PC-3 (cell line): ENCODE results near the gene GLS. TPM values are rescaled to one million over a fixed set of nuclear protein-coding genes. Genes with fewer than 3 reads are reported as not detected.
"Not testable (repeated sequence)": the region's sequence is repeated elsewhere in the genome, so short reads cannot be mapped to it uniquely, and the experiment has no call there.

Source experiments
- ATAC-seq: fragments of 200-7000 bp; cut with Tn5 transposase; 2 replicates; pipeline ENCODE4 v1.9.1; 2020; ENCODE audit warnings: mild to moderate bottlenecking, moderate library complexity
- BruUV-seq: library from RNA; stranded (reverse); fragments of 400-500 nt; replicated peaks from 2 replicates; lab custom pipeline; 2021; lab: Mats Ljungman, UMichigan
- CTCF ChIA-PET: fragments of 300-600 bp; sonication (Branson Sonifier 250); formaldehyde crosslinking; loops from one replicate; lab custom pipeline; 2022; ENCODE audit warnings: antibody characterized with exemption; lab: Charles Lee
- POLR2A ChIA-PET: fragments of 300-600 bp; sonication (Branson Sonifier 250); formaldehyde crosslinking; loops from one replicate; lab custom pipeline; 2022; ENCODE audit warnings: antibody characterized with exemption; ENCODE audit not compliant: unreplicated experiment; lab: Charles Lee
- DNase-seq: peaks from one replicate; pipeline ENCODE4 v3.0.0-alpha.2; 2015
- H2AFZ ChIP-seq: fragments of 300-600 bp; sonication (generic); 2 replicates; pipeline ENCODE4 v1.6.0; 2016; ENCODE audit warnings: antibody characterized with exemption, low read length
- H3F3A ChIP-seq: fragments of 300-600 bp; sonication (generic); one replicate; pipeline ENCODE4 v1.6.0; 2017; ENCODE audit warnings: antibody characterized with exemption, low read length, control low read depth, mild to moderate bottlenecking; ENCODE audit not compliant: unreplicated experiment
- H3K27ac ChIP-seq: fragments of 300-600 bp; sonication (generic); 2 replicates; pipeline ENCODE4 v1.5.1; 2016; ENCODE audit warnings: mild to moderate bottlenecking, low read length
- H3K27me3 ChIP-seq: fragments of 300-600 bp; sonication (generic); 2 replicates; pipeline ENCODE4 v1.6.1; 2016; ENCODE audit warnings: low read length, mixed read lengths
- H3K36me3 ChIP-seq: fragments of 300-600 bp; sonication (generic); 2 replicates; pipeline ENCODE4 v1.6.1; 2016; ENCODE audit warnings: low read depth, mixed run types, low read length, mixed read lengths
- H3K4me1 ChIP-seq: fragments of 300-600 bp; sonication (generic); 2 replicates; pipeline ENCODE4 v1.5.1; 2016; ENCODE audit warnings: low read length; ENCODE audit not compliant: insufficient read depth
- H3K4me2 ChIP-seq: fragments of 300-600 bp; sonication (generic); 2 replicates; pipeline ENCODE4 v1.6.0; 2016; ENCODE audit warnings: low read length
- H3K4me3 ChIP-seq: fragments of 300-600 bp; sonication (generic); 2 replicates; pipeline ENCODE4 v1.5.1; 2016; ENCODE audit warnings: mild to moderate bottlenecking, low read length, mixed read lengths
- H3K79me2 ChIP-seq: fragments of 300-600 bp; sonication (generic); 2 replicates; pipeline ENCODE4 v1.6.1; 2017; ENCODE audit warnings: low read length, mixed read lengths
- H3K9ac ChIP-seq: fragments of 300-600 bp; sonication (generic); 2 replicates; pipeline ENCODE4 v1.6.0; 2016; ENCODE audit warnings: mild to moderate bottlenecking, low read length
- H3K9me2 ChIP-seq: fragments of 300-600 bp; sonication (generic); replicated peaks from 2 replicates; pipeline ENCODE4 v1.6.1; 2016; ENCODE audit warnings: mixed run types, low read length, mixed read lengths
- H3K9me3 ChIP-seq: fragments of 300-600 bp; sonication (generic); 2 replicates; pipeline ENCODE4 v1.6.1; 2016; ENCODE audit warnings: low read length, mixed read lengths
- H4K20me1 ChIP-seq: fragments of 300-600 bp; sonication (generic); 2 replicates; pipeline ENCODE4 v1.6.1; 2016; ENCODE audit warnings: low read length, mixed read lengths
- EZH2 ChIP-seq: fragments of 300-600 bp; sonication (generic); IDR thresholded peaks from one replicate; pipeline ENCODE4 v1.6.1; 2017; ENCODE audit warnings: antibody characterized with exemption, mild to moderate bottlenecking, low read length; ENCODE audit not compliant: unreplicated experiment
- EZH2phosphoT487 ChIP-seq: fragments of 300-600 bp; sonication (generic); IDR thresholded peaks from 2 replicates; pipeline ENCODE4 v1.6.1; 2018; ENCODE audit warnings: mild to moderate bottlenecking, antibody characterized with exemption, low read length, borderline replicate concordance
- intact Hi-C: fragments of 100-400 bp; cut with micrococcal nuclease; formaldehyde crosslinking; loops from 2 replicates; pipeline ENCODE4 v1.9.0; 2023
- total RNA-seq: library from RNA; depleted of rRNA; stranded (reverse); fragments of >200 nt; gene quantifications from 2 replicates; pipeline ENCODE4 v1.2.3, GENCODE V29; 2014
- TF ChIP-seq, protein P1 (sequence below): fragments of 300-600 bp; sonication (generic); conservative IDR thresholded peaks from 2 replicates; pipeline ENCODE4 v1.5.1; 2017; ENCODE audit warnings: antibody characterized with exemption, low read depth, mild to moderate bottlenecking, low read length

Gene GLS
- total RNA-seq, 1 experiment from 2014 or later: 67.4 TPM

DNA sequence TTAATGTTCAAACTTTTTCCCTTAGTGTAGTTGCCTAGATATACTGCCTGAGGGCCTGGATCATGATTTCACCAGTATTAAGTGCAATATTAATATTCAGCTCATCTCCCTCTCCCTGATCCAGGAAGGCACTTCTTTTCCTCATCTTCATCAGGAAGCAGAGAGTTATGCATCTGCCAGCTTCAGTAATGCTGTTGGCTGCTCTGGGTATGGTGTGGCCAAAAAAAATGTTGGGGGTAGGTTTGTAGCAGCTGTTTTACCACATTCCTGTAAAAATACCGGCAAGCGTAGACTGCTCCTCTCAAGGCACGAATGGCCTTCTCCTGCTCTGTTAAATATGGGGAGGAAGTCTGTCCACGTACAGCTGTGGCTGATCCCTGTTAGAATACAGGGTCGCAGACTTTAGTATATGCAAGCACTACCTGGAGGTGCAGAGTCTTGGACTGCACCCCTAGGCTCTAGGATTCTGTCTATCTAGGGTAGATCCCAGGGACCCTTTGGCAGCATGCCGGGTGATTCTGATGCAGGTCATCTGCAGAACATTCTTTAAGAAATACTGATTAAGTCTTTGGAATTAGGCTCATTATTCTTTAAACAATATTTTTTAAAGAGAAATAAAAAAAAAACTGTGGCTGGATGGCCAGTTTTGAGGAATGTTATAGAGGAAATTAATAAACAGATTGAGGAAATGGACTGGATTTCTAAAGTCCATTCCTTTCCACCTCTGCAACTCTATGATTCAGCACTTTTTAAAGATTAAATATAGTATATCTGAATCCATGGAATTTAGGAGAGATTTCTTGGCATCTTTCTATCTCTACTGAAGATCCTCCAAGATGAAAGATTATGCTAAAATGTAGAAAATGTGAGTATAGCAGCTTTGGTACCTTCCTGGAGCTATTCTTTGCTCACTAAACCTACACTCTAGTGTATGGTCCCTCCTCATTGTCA, 21.0 kb upstream of the GLS start:
- H3K9ac ChIP-seq: no peak overlapping the region
- BruUV-seq: no TSS peak
- POLR2A ChIA-PET: interaction anchor here (0.6 to 1.0 kb wide), 2 partner anchors 22 kb away, joined by 3 to 4 read pairs; no protein-coding TSS in a partner anchor

DNA sequence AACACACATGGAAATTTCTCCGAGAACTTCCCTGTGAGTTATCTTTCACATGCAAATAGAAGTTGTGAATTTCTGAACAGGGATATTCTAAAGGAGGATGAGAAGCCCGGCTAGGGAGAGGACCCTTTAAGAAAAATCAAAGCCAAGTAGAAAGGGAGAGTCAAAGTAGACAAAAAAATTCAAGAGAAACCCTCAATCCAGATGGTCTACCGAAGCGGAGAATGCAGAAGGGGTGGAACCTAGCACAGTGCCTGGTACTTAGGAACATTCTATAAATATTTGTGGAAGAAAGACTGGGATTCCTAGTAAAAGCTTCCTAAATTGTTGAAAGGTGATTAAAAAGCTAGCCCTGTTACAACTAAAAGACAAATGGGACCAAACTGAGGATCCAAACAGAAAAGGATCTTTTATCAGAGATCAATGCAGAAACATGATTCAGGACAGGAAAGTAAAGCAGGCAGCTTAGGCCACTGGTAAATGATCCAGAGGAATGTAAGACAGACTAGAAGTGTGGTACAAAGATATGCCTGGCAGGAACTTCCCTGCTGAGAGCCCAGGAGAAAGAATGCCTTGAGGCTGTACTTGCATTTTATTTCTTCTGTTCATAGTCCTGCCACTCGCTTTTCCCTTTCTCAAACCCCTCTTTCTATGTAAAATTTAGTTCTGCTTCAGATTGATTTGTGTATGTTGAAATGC, 19.5 kb upstream of the GLS start:
- no peak overlapping the region for H2AFZ ChIP-seq
- H3F3A ChIP-seq: no peaks in the 10 kb centered on the region
- no peak overlapping the region for H3K27ac ChIP-seq
- no peaks in the 10 kb centered on the region for H3K9me2 ChIP-seq
- H3K79me2 ChIP-seq: no peaks in the 10 kb centered on the region
- H4K20me1 ChIP-seq: no peaks in the 10 kb centered on the region
- ATAC-seq: no peak
- POLR2A ChIA-PET: no interaction called here
- no peak for DNase-seq
- no peak overlapping the region for H3K4me3 ChIP-seq
- H3K9ac ChIP-seq: no peak overlapping the region
- TF ChIP-seq, protein P1, sequence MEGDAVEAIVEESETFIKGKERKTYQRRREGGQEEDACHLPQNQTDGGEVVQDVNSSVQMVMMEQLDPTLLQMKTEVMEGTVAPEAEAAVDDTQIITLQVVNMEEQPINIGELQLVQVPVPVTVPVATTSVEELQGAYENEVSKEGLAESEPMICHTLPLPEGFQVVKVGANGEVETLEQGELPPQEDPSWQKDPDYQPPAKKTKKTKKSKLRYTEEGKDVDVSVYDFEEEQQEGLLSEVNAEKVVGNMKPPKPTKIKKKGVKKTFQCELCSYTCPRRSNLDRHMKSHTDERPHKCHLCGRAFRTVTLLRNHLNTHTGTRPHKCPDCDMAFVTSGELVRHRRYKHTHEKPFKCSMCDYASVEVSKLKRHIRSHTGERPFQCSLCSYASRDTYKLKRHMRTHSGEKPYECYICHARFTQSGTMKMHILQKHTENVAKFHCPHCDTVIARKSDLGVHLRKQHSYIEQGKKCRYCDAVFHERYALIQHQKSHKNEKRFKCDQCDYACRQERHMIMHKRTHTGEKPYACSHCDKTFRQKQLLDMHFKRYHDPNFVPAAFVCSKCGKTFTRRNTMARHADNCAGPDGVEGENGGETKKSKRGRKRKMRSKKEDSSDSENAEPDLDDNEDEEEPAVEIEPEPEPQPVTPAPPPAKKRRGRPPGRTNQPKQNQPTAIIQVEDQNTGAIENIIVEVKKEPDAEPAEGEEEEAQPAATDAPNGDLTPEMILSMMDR: no peak
- TF ChIP-seq EZH2 (no peak), EZH2phosphoT487 (no peak)
- H3K4me1 ChIP-seq: peaks cover 13% of the 10 kb centered on the region
- H3K27me3 ChIP-seq: no peaks in the 10 kb centered on the region
- H3K9me3 ChIP-seq: no peaks in the 10 kb centered on the region
- no peaks in the 10 kb centered on the region for H3K36me3 ChIP-seq
- H3K4me2 ChIP-seq: no peak overlapping the region
- intact Hi-C loops: no loop called here
- no TSS peak for BruUV-seq
- CTCF ChIA-PET: no interaction called here

More for the DNA sequence above, 21.0 kb upstream of the GLS start:
- Histone ChIP-seq H3K27ac (0 out of 2 replicates have a peak overlapping the region, but pooled peaks have one; percentile 10), H3K9me2 (no peaks in the 10 kb centered on the region), H3K4me3 (no peak overlapping the region), H3K4me1 (peaks cover 13% of the 10 kb centered on the region), H3K9me3 (no peaks in the 10 kb centered on the region), H3K4me2 (peak overlapping the region; percentile 68), H3K79me2 (no peaks in the 10 kb centered on the region), H3F3A (no peaks in the 10 kb centered on the region), H2AFZ (peak overlapping the region; percentile 75; the same call in 1 of the 2 replicates), H3K27me3 (no peaks in the 10 kb centered on the region), H3K36me3 (no peaks in the 10 kb centered on the region), H4K20me1 (no peaks in the 10 kb centered on the region)
- CTCF ChIA-PET: no interaction called here
- TF ChIP-seq, protein P1: no peak
- no peak for TF ChIP-seq EZH2phosphoT487
- TF ChIP-seq EZH2: no peak
- intact Hi-C loops: no loop called here
- DNase-seq (no peak), ATAC-seq (no peak; the same call in 1 of the 2 replicates)

DNA sequence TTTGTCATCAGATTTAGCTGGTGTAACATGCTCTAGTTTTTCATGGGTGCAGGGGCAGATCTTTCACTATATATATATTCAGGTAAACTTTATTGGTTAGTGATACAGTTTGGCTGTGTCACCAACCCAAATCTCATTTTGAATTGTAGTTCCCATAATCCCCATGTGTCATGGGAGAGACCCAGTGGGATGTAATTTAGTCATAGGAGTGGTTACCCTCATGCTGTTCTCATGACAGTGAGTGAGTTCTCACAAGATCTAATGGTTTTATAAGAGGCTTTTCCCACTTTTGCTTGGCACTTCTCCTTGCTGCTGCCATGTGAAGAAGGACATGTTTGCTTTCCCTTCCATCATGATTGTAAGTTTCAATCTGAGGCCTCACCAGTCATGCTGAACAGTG, 18.5 kb upstream of the GLS start:
- CTCF ChIA-PET, H3K4me2 ChIP-seq, H3K27ac ChIP-seq, H3K79me2 ChIP-seq, H3K4me3 ChIP-seq, intact Hi-C loops, DNase-seq, H3K9ac ChIP-seq, H3K36me3 ChIP-seq, BruUV-seq, H4K20me1 ChIP-seq, H3K9me2 ChIP-seq, H3F3A ChIP-seq, H3K9me3 ChIP-seq, H2AFZ ChIP-seq, H3K27me3 ChIP-seq, ATAC-seq: not testable (repeated sequence)
- POLR2A ChIA-PET: interaction anchor here (0.5 to 0.7 kb wide), 2 partner anchors 15 to 148 kb away, joined by 3 to 5 read pairs; no protein-coding TSS in a partner anchor
- peaks cover 13% of the 10 kb centered on the region for H3K4me1 ChIP-seq
